ENCODE data around the gene ITPR3.

DNA sequence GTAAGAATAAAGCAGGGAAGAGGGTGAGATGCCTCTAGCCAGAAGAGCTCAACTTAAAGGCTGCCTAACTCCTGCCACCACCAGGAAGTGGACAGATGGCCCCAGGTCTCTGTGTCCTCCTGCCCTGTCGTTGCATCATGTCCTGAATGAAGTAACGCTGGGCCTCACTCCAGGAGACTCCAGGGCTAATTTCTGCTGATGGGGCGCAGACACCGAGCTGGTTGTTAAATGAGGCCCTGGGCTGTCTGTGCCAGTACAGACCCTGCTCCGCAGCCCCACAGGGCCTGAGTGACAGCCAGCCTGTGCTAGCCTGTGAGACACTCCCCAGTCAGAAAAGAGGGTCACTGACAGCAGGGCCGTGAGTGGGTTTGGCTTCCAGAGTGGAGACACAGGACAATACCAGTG lies 119.1 kb downstream of the ITPR3 start:
- TF ChIP-seq, protein P1, sequence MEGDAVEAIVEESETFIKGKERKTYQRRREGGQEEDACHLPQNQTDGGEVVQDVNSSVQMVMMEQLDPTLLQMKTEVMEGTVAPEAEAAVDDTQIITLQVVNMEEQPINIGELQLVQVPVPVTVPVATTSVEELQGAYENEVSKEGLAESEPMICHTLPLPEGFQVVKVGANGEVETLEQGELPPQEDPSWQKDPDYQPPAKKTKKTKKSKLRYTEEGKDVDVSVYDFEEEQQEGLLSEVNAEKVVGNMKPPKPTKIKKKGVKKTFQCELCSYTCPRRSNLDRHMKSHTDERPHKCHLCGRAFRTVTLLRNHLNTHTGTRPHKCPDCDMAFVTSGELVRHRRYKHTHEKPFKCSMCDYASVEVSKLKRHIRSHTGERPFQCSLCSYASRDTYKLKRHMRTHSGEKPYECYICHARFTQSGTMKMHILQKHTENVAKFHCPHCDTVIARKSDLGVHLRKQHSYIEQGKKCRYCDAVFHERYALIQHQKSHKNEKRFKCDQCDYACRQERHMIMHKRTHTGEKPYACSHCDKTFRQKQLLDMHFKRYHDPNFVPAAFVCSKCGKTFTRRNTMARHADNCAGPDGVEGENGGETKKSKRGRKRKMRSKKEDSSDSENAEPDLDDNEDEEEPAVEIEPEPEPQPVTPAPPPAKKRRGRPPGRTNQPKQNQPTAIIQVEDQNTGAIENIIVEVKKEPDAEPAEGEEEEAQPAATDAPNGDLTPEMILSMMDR (IDR thresholded peaks at IDR 0.05) = no peak
- TF ChIP-seq POLR2AphosphoS5 (IDR thresholded peaks at IDR 0.05) = no peak

Data from prostate gland (tissue), 2 donors.